ELR (cell line): Measurements from ENCODE around the gene NF1.
"Not testable (repeated sequence)": the region's sequence is repeated elsewhere in the genome, so short reads cannot be mapped to it uniquely, and the experiment has no call there.

Experiments
- DNase-seq: peaks from one replicate; pipeline ENCODE4 v3.0.0-alpha.2; 2015; ENCODE audit warnings: low read depth

NF1 gene

GRCh38 chr17:31328160-31328535 lies 233.4 kb downstream of the NF1 start:
- DNase-seq: peak; percentile 59

GRCh38 chr17:31329221-31329620 lies 234.4 kb downstream of the NF1 start:
- peak; percentile 75 for DNase-seq

- DNase-seq: peak; percentile 50
Observed at GRCh38 chr17:31339906-31340661, 245.3 kb downstream of the NF1 start.

GRCh38 chr17:31345191-31345747 lies 250.5 kb downstream of the NF1 start:
- not testable (repeated sequence) for DNase-seq

GRCh38 chr17:31349454-31349853 lies 254.7 kb downstream of the NF1 start:
- no peak for DNase-seq

GRCh38 chr17:31355935-31356334 lies 261.2 kb downstream of the NF1 start:
- DNase-seq: no peak

- DNase-seq: no peak
Observed at GRCh38 chr17:31357091-31357490, 262.3 kb downstream of the NF1 start.

- no peak for DNase-seq
Observed at GRCh38 chr17:31357839-31358394, 263.1 kb downstream of the NF1 start.

GRCh38 chr17:31364012-31364411 lies 269.2 kb downstream of the NF1 start:
- DNase-seq: no peak

GRCh38 chr17:31366088-31366487 lies 271.3 kb downstream of the NF1 start:
- no peak for DNase-seq

GRCh38 chr17:31369266-31369665 lies 274.5 kb downstream of the NF1 start:
- DNase-seq: no peak

GRCh38 chr17:31371511-31372097 lies 276.8 kb downstream of the NF1 start:
- DNase-seq: peak; percentile 81

- DNase-seq: peak; percentile 77
Observed at GRCh38 chr17:31373150-31374093, 278.6 kb downstream of the NF1 start.

GRCh38 chr17:31374094-31374447 lies 279.3 kb downstream of the NF1 start:
- DNase-seq: no peak

GRCh38 chr17:31374503-31374902 lies 279.7 kb downstream of the NF1 start:
- no peak for DNase-seq

- peak; percentile 34 for DNase-seq
Observed at GRCh38 chr17:31378638-31379037, 283.9 kb downstream of the NF1 start.

GRCh38 chr17:31379597-31380205 lies 284.9 kb downstream of the NF1 start:
- DNase-seq: no peak

- no peak for DNase-seq
Observed at GRCh38 chr17:31381165-31381668, 286.4 kb downstream of the NF1 start.

- not testable (repeated sequence) for DNase-seq
Observed at GRCh38 chr17:31382668-31383275, 288.0 kb downstream of the NF1 start.

GRCh38 chr17:31383488-31383887 lies 288.7 kb downstream of the NF1 start:
- not testable (repeated sequence) for DNase-seq
